CD4-positive, alpha-beta T cell treated with Interleukin-1 beta for 1 hour (primary cell): ENCODE data around the gene TNK2.
"Not testable (repeated sequence)": the region's sequence is repeated elsewhere in the genome, so short reads cannot be mapped to it uniquely, and the experiment has no call there.

ENCODE experiments used
- DNase-seq, 2 donors: peaks; one replicate each; pipeline ENCODE4 v3.0.0-alpha.2; 2020 to 2022

The TNK2 gene

GRCh38 chr3:195816276-195816913, 92.0 kb downstream of the TNK2 start:
- not testable (repeated sequence) for DNase-seq

- peak; percentile 9 to 21 for DNase-seq
Observed at GRCh38 chr3:195815169-195815771, 93.1 kb downstream of the TNK2 start.

GRCh38 chr3:195813916-195814640, 94.3 kb downstream of the TNK2 start:
- DNase-seq, result no peak
